ENCODE measurements around the gene GALNT12. TPM values are rescaled to one million over a fixed set of nuclear protein-coding genes. Genes with fewer than 3 reads are reported as not detected.

Gene GALNT12
- total RNA-seq, 1 donor from 2014 or later = 12.9 TPM

DNA sequence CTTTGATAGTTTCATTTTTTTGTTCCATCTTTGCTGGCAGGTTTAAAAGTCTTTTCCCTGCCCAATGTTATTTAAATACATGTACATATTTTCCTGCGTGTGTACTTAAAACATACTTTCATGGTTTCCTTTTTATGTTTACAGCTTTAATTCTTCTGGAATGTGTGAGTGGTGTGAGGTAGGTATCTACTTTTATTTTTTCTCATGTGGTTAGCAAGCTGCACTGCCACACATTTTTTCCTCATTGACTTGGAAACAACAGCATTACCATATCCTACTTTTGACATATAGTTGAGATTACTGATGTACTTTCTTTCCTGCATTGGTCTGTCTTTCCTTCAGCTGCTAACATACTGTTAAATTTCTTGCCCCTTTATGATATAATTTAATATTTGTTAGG lies 84.8 kb downstream of the GALNT12 start:
- no peaks in the 10 kb centered on the region for H3K4me1 Mint-ChIP-seq (ENCODE audit: low read depth)
- peaks cover 3% of the 10 kb centered on the region for H3K27me3 Mint-ChIP-seq
- TF ChIP-seq, protein P1, sequence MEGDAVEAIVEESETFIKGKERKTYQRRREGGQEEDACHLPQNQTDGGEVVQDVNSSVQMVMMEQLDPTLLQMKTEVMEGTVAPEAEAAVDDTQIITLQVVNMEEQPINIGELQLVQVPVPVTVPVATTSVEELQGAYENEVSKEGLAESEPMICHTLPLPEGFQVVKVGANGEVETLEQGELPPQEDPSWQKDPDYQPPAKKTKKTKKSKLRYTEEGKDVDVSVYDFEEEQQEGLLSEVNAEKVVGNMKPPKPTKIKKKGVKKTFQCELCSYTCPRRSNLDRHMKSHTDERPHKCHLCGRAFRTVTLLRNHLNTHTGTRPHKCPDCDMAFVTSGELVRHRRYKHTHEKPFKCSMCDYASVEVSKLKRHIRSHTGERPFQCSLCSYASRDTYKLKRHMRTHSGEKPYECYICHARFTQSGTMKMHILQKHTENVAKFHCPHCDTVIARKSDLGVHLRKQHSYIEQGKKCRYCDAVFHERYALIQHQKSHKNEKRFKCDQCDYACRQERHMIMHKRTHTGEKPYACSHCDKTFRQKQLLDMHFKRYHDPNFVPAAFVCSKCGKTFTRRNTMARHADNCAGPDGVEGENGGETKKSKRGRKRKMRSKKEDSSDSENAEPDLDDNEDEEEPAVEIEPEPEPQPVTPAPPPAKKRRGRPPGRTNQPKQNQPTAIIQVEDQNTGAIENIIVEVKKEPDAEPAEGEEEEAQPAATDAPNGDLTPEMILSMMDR (IDR thresholded peaks at IDR 0.05; ENCODE audit: unreplicated experiment) = no peak
- no peak overlapping the region for H3K27ac Mint-ChIP-seq
- H3K4me3 Mint-ChIP-seq (ENCODE audit: low read depth) = no peak overlapping the region
- H3K36me3 Mint-ChIP-seq (ENCODE audit: insufficient read depth) = peaks cover 1% of the 10 kb centered on the region
- no peak for DNase-seq (ENCODE audit: low spot score, unreplicated experiment)
- H3K9me3 Mint-ChIP-seq (ENCODE audit: low read depth) = peaks cover 2% of the 10 kb centered on the region

DNA sequence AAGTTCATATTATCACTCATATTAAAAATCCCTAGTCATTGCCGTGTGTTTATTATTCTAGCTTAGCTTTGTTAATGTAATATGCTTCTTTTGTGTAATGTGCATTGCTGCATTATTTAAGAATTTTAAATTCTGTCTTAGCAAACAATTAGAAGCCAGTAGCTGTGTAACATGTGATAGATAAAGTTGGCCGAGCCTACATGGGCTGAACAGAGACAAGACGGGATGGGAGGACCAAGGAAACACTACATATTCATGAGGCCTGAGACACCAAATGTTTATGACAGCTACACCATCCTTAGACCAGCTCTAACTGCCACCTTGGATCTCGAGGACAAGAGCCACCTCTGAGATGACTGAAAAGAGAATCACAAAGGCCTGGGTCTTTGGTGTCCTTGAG lies 85.2 kb downstream of the GALNT12 start:
- peaks cover 3% of the 10 kb centered on the region for H3K9me3 Mint-ChIP-seq (ENCODE audit: low read depth)
- H3K27ac Mint-ChIP-seq = no peak overlapping the region
- peaks cover 3% of the 10 kb centered on the region for H3K27me3 Mint-ChIP-seq
- H3K4me3 Mint-ChIP-seq (ENCODE audit: low read depth) = no peak overlapping the region
- TF ChIP-seq, protein P1 (IDR thresholded peaks at IDR 0.05; ENCODE audit: unreplicated experiment) = no peak
- no peak for DNase-seq (ENCODE audit: low spot score, unreplicated experiment)
- H3K36me3 Mint-ChIP-seq (ENCODE audit: insufficient read depth) = peaks cover 1% of the 10 kb centered on the region
- no peaks in the 10 kb centered on the region for H3K4me1 Mint-ChIP-seq (ENCODE audit: low read depth)

DNA sequence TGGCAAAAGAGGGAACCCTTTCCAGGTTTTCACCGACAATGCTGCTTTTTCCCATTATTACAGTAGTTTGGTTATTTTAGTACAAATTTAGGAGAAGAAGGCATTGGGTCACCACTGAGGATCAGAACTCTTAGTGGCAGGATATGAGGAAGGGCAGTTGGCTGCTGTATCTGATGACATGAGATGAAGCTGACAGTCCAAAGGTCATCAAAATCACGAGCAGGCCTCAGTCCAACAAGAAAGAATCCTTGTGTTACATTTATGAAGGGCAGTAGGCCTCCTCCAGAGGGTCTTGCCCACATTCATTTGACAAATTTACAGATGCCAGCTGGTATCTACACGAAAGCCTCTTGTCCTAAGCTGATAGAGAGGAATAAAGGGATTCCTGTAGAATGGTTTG lies 86.7 kb downstream of the GALNT12 start:
- no peak overlapping the region for H3K4me3 Mint-ChIP-seq (ENCODE audit: low read depth)
- no peak overlapping the region for H3K27ac Mint-ChIP-seq
- H3K27me3 Mint-ChIP-seq = no peaks in the 10 kb centered on the region
- no peaks in the 10 kb centered on the region for H3K4me1 Mint-ChIP-seq (ENCODE audit: low read depth)
- DNase-seq (ENCODE audit: low spot score, unreplicated experiment) = no peak
- peaks cover 3% of the 10 kb centered on the region for H3K9me3 Mint-ChIP-seq (ENCODE audit: low read depth)
- H3K36me3 Mint-ChIP-seq (ENCODE audit: insufficient read depth) = peaks cover 1% of the 10 kb centered on the region
- TF ChIP-seq, protein P1 (IDR thresholded peaks at IDR 0.05; ENCODE audit: unreplicated experiment) = no peak

DNA sequence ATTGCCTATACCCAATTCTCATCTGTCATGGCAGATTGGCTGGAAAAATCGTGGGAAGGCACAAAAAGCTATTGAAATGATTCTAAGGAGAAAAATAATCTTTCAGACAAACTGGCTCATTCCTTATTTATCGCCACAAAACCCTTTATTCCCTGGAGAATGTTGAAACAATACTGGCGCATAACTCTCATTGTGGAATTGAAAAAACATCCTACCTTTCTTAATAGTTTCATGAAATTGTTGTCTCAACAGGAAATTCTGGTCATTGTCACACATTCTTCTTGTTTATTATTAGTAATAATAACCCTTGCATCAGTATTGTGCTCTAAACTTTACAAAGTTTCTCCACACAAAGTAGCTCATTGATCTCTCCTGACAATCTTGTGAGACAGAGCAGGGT lies 87.3 kb downstream of the GALNT12 start:
- peaks cover 1% of the 10 kb centered on the region for H3K36me3 Mint-ChIP-seq (ENCODE audit: insufficient read depth)

DNA sequence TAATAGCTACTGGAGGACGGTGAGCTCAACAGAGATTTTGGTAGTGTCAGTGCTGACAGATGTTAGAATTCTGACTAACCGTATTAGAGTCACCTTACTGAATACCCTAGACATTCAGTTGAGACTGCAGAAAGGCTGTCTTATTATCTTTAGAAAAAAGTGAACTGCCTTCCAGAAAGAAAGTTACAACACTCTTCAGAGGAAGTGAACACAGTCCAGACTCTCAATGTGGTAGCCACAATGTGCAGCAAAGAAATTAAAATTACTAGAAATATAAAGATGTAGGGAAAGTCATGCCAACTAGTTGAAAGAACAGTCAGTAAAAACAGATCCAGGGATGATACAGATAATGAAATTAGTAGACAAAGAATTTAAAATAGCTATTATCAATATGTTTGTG lies 89.2 kb downstream of the GALNT12 start:
- Mint-ChIP-seq H3K27me3 (no peaks in the 10 kb centered on the region), H3K36me3 (ENCODE audit: insufficient read depth) (peaks cover 1% of the 10 kb centered on the region)

More for the DNA sequence above, 87.3 kb downstream of the GALNT12 start:
- no peaks in the 10 kb centered on the region for H3K4me1 Mint-ChIP-seq (ENCODE audit: low read depth)
- no peak overlapping the region for H3K4me3 Mint-ChIP-seq (ENCODE audit: low read depth)
- H3K9me3 Mint-ChIP-seq (ENCODE audit: low read depth) = peaks cover 3% of the 10 kb centered on the region
- H3K27ac Mint-ChIP-seq = no peak overlapping the region
- TF ChIP-seq, protein P1 (IDR thresholded peaks at IDR 0.05; ENCODE audit: unreplicated experiment) = no peak
- no peak for DNase-seq (ENCODE audit: low spot score, unreplicated experiment)
- H3K27me3 Mint-ChIP-seq = no peaks in the 10 kb centered on the region

More for the DNA sequence above, 89.2 kb downstream of the GALNT12 start:
- DNase-seq (ENCODE audit: low spot score, unreplicated experiment) = no peak
- TF ChIP-seq, protein P1 (IDR thresholded peaks at IDR 0.05; ENCODE audit: unreplicated experiment) = no peak
- Mint-ChIP-seq H3K9me3 (ENCODE audit: low read depth) (peaks cover 3% of the 10 kb centered on the region), H3K4me3 (ENCODE audit: low read depth) (no peak overlapping the region), H3K27ac (no peak overlapping the region), H3K4me1 (ENCODE audit: low read depth) (no peaks in the 10 kb centered on the region)

Data from progenitor cell of endocrine pancreas (in vitro differentiated cells).